Astrocyte of the spinal cord (primary cell): ENCODE results near the gene KIF5C.

Experiments
- DNase-seq: peaks from one replicate; pipeline ENCODE4 v3.0.0; 2011; ENCODE audit warnings: low read depth, low spot score
- H3K4me3 ChIP-seq: 2 replicates; pipeline ENCODE4 v1.5.1; 2011; ENCODE audit warnings: low read depth, mild to moderate bottlenecking, low read length, moderate library complexity
- in situ Hi-C: cut with HindIII; loops from 2 replicates; pipeline ENCODE4 v1.10.0; 2017; ENCODE audit warnings: low sequenced_read_pairs
- TF ChIP-seq, protein P1 (sequence below): IDR thresholded peaks from 2 replicates; pipeline ENCODE4 v1.5.1; 2012; ENCODE audit warnings: low read depth, mild to moderate bottlenecking, low read length, inconsistent platforms

The KIF5C gene

DNA sequence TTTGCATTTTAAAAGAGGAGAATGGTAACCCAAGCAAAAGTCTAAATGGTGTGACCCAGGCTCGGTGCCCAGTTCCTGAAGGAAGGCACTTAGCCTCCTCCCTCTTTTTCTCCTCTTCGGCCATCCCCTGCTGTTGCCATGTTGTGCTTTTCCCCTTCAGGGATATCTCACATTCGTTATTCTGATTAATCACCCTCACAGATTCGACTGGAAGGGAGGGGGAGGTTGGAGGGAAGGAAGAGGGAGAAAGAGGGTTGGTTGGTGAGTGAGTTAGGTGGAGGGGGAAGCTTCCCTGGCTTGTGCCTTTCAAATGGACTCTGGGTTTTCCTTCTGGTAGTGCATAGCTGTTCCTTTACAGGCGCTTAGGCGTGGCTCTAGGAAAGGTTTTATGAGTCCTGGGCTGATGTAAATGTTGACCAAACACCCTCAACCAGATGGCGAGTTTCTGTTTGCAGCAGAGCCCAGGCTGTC lies 124.5 kb downstream of the KIF5C start:
- in situ Hi-C loops = no loop called here
- H3K4me3 ChIP-seq = no peak overlapping the region
- TF ChIP-seq, protein P1, sequence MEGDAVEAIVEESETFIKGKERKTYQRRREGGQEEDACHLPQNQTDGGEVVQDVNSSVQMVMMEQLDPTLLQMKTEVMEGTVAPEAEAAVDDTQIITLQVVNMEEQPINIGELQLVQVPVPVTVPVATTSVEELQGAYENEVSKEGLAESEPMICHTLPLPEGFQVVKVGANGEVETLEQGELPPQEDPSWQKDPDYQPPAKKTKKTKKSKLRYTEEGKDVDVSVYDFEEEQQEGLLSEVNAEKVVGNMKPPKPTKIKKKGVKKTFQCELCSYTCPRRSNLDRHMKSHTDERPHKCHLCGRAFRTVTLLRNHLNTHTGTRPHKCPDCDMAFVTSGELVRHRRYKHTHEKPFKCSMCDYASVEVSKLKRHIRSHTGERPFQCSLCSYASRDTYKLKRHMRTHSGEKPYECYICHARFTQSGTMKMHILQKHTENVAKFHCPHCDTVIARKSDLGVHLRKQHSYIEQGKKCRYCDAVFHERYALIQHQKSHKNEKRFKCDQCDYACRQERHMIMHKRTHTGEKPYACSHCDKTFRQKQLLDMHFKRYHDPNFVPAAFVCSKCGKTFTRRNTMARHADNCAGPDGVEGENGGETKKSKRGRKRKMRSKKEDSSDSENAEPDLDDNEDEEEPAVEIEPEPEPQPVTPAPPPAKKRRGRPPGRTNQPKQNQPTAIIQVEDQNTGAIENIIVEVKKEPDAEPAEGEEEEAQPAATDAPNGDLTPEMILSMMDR = no peak
- no peak for DNase-seq

DNA sequence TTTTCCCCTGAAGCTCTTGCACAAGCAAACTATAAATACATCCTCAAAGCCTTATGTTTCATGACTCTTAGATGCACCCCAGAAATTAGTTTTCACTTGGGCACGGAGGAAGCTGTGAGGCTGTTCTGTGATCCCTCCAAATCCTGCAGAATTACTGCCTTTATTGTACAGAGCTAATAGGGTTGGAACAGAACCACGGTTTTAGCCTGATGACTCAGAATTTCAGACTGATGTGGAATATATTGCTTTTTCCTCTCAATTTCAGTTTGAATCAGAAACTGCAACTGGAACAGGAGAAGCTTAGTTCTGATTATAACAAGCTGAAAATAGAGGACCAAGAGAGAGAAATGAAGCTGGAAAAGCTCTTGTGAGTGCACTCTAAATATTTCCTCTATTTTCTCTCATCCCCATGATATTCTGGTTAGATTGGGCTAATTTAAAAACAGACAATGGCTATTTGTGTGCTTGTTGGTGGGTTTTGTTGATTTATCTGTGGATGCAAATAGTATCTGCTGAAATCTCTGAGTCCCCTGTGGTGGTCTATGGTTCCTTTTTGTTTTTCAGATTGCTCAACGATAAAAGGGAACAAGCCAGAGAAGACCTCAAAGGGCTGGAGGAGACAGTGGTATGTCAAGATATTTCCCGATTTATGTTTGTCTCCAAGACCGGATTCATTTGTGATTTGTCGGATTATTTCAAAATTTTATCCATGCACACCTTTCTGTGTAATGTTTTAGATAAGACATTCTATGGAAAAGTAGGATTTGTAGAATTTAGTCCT lies 125.3 kb downstream of the KIF5C start:
- no peak overlapping the region for H3K4me3 ChIP-seq
- peak; percentile 13 for DNase-seq
- in situ Hi-C loops = no loop called here
- TF ChIP-seq, protein P1 = no peak

DNA sequence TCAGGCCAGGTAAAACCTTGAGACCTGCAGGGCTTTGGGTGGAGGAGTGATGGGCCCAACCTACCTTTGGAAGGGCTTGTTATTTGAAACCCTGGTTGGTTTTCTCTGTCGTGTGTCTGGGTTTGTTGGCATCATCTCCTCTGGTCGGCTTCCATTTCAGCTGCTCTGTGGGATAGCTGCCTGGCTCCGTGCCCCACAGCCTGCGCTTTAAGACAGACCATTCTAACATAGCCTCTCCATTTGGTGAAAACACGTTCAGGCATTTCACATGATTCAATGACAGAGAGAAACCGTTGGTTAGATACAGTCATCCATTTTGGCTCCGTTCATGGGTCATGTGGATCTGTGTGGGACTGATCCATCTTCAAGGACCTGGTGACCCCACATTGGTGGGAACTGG lies 126.5 kb downstream of the KIF5C start:
- in situ Hi-C loops = no loop called here
- no peak for DNase-seq
- H3K4me3 ChIP-seq = no peak overlapping the region
- TF ChIP-seq, protein P1 = no peak

DNA sequence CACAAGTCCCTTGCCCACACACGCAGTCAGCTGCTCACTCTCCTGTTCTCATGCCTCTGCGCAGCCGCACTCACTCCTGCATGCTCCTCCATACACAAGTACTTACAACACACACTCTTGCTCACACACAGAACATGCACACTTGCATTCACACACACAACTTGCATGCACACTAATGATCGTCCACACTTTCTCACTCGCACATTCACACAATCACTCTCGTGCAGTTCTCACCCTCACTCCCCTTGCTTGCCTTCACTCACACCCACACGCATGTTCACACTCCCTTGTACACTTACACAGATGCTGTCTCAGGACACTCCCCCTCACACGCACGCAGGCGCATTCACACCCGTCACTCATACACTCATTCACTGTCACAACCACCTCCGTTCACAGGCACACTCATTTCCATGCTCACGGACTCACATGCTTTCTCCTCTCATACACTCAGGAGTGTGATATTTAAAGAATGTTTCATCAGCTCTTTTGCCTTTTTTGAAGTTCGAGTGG lies 127.4 kb downstream of the KIF5C start:
- H3K4me3 ChIP-seq = no peak overlapping the region
- TF ChIP-seq, protein P1 = no peak
- no peak for DNase-seq
- in situ Hi-C loops = no loop called here

DNA sequence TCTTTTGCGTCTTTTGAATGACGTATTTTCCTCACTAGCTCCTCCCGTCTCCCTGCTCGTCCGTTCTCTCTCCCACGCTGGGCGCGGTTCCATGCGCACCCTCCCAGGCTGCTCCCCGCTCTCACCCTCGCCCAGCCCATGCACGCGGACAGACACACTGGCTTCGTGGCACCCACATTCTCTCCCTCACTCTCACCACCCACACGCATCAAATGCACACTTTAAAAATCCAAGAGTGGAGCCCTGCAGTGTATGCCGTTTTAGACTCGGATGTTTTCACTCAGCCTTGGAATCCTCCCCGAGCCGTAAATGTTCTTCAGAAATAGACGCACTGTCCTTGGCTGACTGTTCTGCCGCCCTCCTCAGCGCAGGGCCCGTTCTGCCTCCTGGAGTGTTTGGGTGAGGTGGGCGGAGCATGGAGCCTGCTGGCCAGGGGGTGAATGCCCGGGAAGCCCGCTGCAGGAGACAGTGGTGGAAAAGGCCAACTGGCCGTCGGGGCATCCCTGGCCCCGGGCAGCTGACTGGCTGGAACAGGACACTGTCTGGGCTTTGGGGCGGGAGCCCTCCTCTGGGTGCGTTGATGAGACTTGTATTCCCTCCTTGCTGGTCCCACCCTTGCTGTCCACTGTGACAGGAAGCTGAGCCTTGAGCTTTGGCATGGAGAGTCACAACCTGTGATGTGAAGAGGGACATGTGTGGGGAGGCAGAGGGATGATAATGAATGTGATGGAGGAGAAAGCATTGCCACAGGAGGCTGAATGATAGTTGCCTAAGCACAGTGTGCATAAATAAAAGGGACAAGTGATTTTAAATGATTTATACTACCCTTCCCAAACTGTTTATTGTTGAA lies 128.1 kb downstream of the KIF5C start:
- H3K4me3 ChIP-seq = no peak overlapping the region
- TF ChIP-seq, protein P1 = no peak
- in situ Hi-C loops = no loop called here
- DNase-seq = no peak

DNA sequence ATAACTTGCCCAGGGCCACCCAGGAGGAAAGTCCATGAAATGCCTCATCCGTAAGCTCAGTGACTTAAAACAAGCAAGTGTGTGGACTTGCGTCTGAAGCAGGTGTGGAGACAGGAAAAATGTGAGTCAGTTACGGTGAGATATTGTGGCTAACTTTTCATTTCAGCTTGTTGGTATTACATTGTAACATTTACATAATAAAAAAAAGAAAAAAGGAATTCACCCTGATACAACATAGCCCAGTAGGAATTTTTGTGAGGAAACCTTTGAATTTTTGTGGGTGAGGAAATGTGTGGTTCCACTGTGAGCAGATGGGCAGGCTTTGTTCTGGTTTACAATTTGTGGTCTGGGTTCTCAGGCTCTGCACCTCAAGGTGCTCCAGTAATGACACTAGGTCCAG lies 129.8 kb downstream of the KIF5C start:
- in situ Hi-C loops = no loop called here
- peak; percentile 58 for DNase-seq
- H3K4me3 ChIP-seq = no peak overlapping the region
- TF ChIP-seq, protein P1 = no peak
